Neuron (in vitro differentiated cells): ENCODE results near the gene OR4E1.

Experiments used
- H2AFZ ChIP-seq: one replicate; pipeline ENCODE4 v1.6.1; 2013; ENCODE audit warnings: low read depth, mild to moderate bottlenecking, inconsistent platforms, low read length, moderate library complexity
- H3K27me3 ChIP-seq: one replicate; pipeline ENCODE4 v1.6.1; 2013; ENCODE audit warnings: low read length; ENCODE audit not compliant: insufficient read depth
- H3K36me3 ChIP-seq: one replicate; pipeline ENCODE4 v1.6.1; 2013; ENCODE audit warnings: low read length; ENCODE audit not compliant: insufficient read depth
- H3K4me1 ChIP-seq: one replicate; pipeline ENCODE4 v1.6.1; 2013; ENCODE audit warnings: low read length; ENCODE audit not compliant: insufficient read depth
- H3K4me3 ChIP-seq: 2 replicates; pipeline ENCODE4 v1.5.1; 2013; ENCODE audit warnings: mild to moderate bottlenecking, low read length, moderate library complexity
- H3K9me3 ChIP-seq: one replicate; pipeline ENCODE4 v1.6.1; 2013; ENCODE audit warnings: low read length

OR4E1 gene

GRCh38 chr14:21686468-21686867 is 12.8 kb upstream of the OR4E1 start:
- H3K9me3 ChIP-seq, result no peaks in the 10 kb centered on the region
- no peak overlapping the region for H3K4me3 ChIP-seq
- H2AFZ ChIP-seq, result no peak overlapping the region
- H3K4me1 ChIP-seq, result no peaks in the 10 kb centered on the region
- no peaks in the 10 kb centered on the region for H3K36me3 ChIP-seq
- no peaks in the 10 kb centered on the region for H3K27me3 ChIP-seq

- Histone ChIP-seq H3K4me3 (no peak overlapping the region), H3K36me3 (no peaks in the 10 kb centered on the region), H3K4me1 (no peaks in the 10 kb centered on the region), H3K27me3 (no peaks in the 10 kb centered on the region), H3K9me3 (no peaks in the 10 kb centered on the region), H2AFZ (no peak overlapping the region)
These were observed 6.5 kb upstream of the OR4E1 start for GRCh38 chr14:21680072-21680471.

- Histone ChIP-seq H3K9me3 (no peaks in the 10 kb centered on the region), H3K27me3 (no peaks in the 10 kb centered on the region), H3K4me3 (no peak overlapping the region), H3K36me3 (no peaks in the 10 kb centered on the region), H2AFZ (no peak overlapping the region), H3K4me1 (no peaks in the 10 kb centered on the region)
These were observed 1.9 kb upstream of the OR4E1 start for GRCh38 chr14:21675566-21675965.

GRCh38 chr14:21672116-21672515 is 1.5 kb downstream of the OR4E1 start:
- H3K36me3 ChIP-seq, result no peaks in the 10 kb centered on the region
- H3K4me1 ChIP-seq, result no peaks in the 10 kb centered on the region
- no peaks in the 10 kb centered on the region for H3K9me3 ChIP-seq
- H3K4me3 ChIP-seq, result no peak overlapping the region
- H3K27me3 ChIP-seq, result no peaks in the 10 kb centered on the region
- H2AFZ ChIP-seq, result no peak overlapping the region

GRCh38 chr14:21671371-21671770 is 2.2 kb downstream of the OR4E1 start:
- Histone ChIP-seq H3K36me3 (no peaks in the 10 kb centered on the region), H3K4me3 (no peak overlapping the region), H3K27me3 (no peaks in the 10 kb centered on the region), H3K9me3 (no peaks in the 10 kb centered on the region), H3K4me1 (no peaks in the 10 kb centered on the region), H2AFZ (no peak overlapping the region)

- Histone ChIP-seq H3K4me3 (no peak overlapping the region), H2AFZ (no peak overlapping the region), H3K9me3 (no peaks in the 10 kb centered on the region), H3K4me1 (no peaks in the 10 kb centered on the region), H3K36me3 (no peaks in the 10 kb centered on the region), H3K27me3 (no peaks in the 10 kb centered on the region)
These were observed 4.3 kb downstream of the OR4E1 start for GRCh38 chr14:21669284-21669683.

- Histone ChIP-seq H3K4me3 (no peak overlapping the region), H3K27me3 (no peaks in the 10 kb centered on the region), H3K9me3 (no peaks in the 10 kb centered on the region), H2AFZ (no peak overlapping the region), H3K36me3 (no peaks in the 10 kb centered on the region), H3K4me1 (no peaks in the 10 kb centered on the region)
These were observed 5.2 kb downstream of the OR4E1 start for GRCh38 chr14:21668377-21668776.

- Histone ChIP-seq H3K4me3 (no peak overlapping the region), H3K9me3 (no peaks in the 10 kb centered on the region), H3K27me3 (peaks cover 8% of the 10 kb centered on the region), H3K36me3 (no peaks in the 10 kb centered on the region), H3K4me1 (no peaks in the 10 kb centered on the region), H2AFZ (no peak overlapping the region)
These were observed 16.6 kb downstream of the OR4E1 start for GRCh38 chr14:21656980-21657379.

GRCh38 chr14:21654215-21654614 is 19.4 kb downstream of the OR4E1 start:
- H3K4me3 ChIP-seq, result no peak overlapping the region
- H2AFZ ChIP-seq, result no peak overlapping the region
- H3K9me3 ChIP-seq, result no peaks in the 10 kb centered on the region
- H3K27me3 ChIP-seq, result peaks cover 8% of the 10 kb centered on the region
- no peaks in the 10 kb centered on the region for H3K36me3 ChIP-seq
- H3K4me1 ChIP-seq, result no peaks in the 10 kb centered on the region

- H3K4me1 ChIP-seq, result no peaks in the 10 kb centered on the region
These were observed 20.2 kb downstream of the OR4E1 start, which contains the start of gene OR4E2 for GRCh38 chr14:21653331-21653885. TSS of gene OR4E2 (plus strand) at chr14:21653835. CDS start at chr14:21665083, 11,248 bp downstream.

GRCh38 chr14:21652209-21652808 is 21.3 kb downstream of the OR4E1 start:
- no peaks in the 10 kb centered on the region for H3K9me3 ChIP-seq
- H3K27me3 ChIP-seq, result peaks cover 2% of the 10 kb centered on the region
- no peak overlapping the region for H2AFZ ChIP-seq
- H3K36me3 ChIP-seq, result no peaks in the 10 kb centered on the region
- H3K4me1 ChIP-seq, result no peaks in the 10 kb centered on the region
- H3K4me3 ChIP-seq, result no peak overlapping the region

More at GRCh38 chr14:21653331-21653885, 20.2 kb downstream of the OR4E1 start, which contains the start of gene OR4E2:
- Histone ChIP-seq H3K36me3 (no peaks in the 10 kb centered on the region), H3K27me3 (peaks cover 6% of the 10 kb centered on the region), H3K9me3 (no peaks in the 10 kb centered on the region), H3K4me3 (no peak within 1 kb of the TSS), H2AFZ (no peak within 1 kb of the TSS)

- no peaks in the 10 kb centered on the region for H3K4me1 ChIP-seq
- no peaks in the 10 kb centered on the region for H3K36me3 ChIP-seq
- H2AFZ ChIP-seq, result no peak overlapping the region
- no peaks in the 10 kb centered on the region for H3K9me3 ChIP-seq
- no peak overlapping the region for H3K4me3 ChIP-seq
- H3K27me3 ChIP-seq, result peaks cover 2% of the 10 kb centered on the region
These were observed 26.2 kb downstream of the OR4E1 start for GRCh38 chr14:21647380-21647779.

GRCh38 chr14:21643407-21643806 is 30.2 kb downstream of the OR4E1 start:
- H3K4me1 ChIP-seq, result no peaks in the 10 kb centered on the region
- H3K36me3 ChIP-seq, result no peaks in the 10 kb centered on the region
- H2AFZ ChIP-seq, result no peak overlapping the region
- no peaks in the 10 kb centered on the region for H3K27me3 ChIP-seq
- no peaks in the 10 kb centered on the region for H3K9me3 ChIP-seq
- no peak overlapping the region for H3K4me3 ChIP-seq

- H3K4me1 ChIP-seq, result no peaks in the 10 kb centered on the region
- H3K36me3 ChIP-seq, result no peaks in the 10 kb centered on the region
- H3K9me3 ChIP-seq, result no peaks in the 10 kb centered on the region
- H3K27me3 ChIP-seq, result no peaks in the 10 kb centered on the region
- H2AFZ ChIP-seq, result no peak overlapping the region
- H3K4me3 ChIP-seq, result no peak overlapping the region
These were observed 30.9 kb downstream of the OR4E1 start for GRCh38 chr14:21642683-21643082.
